ENCODE results near the gene FNBP1L.
"Not testable (repeated sequence)": the region's sequence is repeated elsewhere in the genome, so short reads cannot be mapped to it uniquely, and the experiment has no call there.

The FNBP1L gene

DNA sequence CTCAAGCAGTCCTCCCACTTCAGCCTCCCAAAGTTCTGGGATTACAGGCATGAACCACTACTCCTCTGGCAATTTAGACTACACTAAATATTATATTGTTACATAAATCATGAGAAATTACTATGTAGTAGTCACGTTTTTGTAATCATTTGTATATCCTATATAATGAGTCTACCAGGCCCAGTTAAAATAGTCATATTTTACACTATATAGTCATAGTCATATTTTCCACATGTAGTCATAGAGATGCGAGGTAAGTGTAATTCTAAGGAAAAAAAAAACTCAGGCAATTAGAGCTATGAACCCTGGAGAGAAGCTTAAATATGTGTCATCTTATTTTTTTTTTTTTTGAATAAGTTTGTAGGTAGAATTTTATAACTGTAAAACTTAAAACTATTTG, 90.0 kb downstream of the FNBP1L start:
- DNase-seq, result no peak

DNA sequence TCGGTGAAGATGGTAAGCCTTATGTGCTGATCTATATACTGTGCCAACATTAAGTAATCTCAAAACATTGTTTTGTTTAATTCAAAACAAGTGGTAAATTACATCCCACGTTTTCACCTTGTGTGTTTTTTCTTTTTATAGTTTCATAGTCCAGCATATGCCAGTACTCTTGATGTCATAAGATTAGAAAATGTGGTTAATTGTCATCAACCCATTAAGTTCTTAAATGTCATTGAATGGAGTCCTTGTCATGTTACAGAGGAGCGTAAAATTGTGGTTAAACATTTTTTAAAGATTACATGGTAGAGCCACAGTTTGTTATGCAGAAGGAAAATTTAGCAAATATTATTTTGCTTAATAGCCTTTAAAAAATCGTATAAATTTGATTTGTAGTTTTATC, 93.1 kb downstream of the FNBP1L start:
- DNase-seq, result no peak

DNA sequence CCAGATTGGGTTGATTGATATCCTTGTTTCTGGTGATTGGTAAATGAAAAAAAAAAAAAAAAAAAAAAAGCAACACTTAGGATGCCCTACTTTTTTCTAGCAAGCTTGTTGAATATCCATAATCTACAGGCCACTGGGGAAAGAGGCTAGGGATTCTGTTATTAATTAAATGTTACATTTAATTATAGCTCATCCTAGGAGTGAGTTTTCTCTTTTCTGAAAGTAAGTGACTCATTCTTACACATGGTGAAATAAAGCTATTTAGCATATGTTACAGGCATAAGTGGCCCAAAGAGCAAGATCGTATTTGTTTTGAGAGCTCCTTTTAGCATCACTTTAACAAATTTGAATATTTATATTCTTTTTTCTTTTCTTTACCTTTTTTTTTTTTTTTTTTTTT, 94.5 kb downstream of the FNBP1L start:
- DNase-seq, result no peak

DNA sequence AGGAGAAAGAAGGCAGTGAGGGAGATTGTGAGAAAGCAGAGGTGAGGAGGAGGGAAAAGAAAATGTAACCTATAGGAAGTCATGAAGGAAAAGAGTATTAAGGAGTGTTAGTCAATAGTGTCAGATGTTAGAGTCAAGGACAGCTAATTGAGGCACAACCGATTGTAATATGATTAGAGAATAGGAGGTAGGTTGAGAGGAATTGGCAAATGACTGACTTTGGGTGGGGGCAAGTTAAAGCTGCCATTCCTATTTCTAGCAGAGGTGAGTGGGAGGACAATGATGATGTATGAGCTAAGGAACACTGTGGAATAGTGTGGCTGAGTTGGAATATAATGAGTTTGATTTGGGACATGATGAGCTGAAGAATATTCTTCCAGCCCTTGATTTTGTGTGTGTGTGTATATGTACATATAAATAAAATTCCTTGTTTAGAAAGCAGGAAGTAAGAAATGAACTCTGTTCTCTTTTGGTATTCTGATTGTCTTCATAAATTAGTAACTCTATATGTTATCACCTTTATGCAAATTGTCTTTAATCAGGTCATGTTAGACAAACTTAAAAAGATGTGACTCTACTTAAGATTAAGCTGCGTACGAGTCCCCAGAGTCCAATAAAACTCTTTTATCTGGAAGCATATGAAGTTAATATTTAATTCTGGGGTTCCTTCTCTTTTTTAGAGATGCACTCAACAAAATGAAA, 98.4 kb downstream of the FNBP1L start:
- no peak for DNase-seq

DNA sequence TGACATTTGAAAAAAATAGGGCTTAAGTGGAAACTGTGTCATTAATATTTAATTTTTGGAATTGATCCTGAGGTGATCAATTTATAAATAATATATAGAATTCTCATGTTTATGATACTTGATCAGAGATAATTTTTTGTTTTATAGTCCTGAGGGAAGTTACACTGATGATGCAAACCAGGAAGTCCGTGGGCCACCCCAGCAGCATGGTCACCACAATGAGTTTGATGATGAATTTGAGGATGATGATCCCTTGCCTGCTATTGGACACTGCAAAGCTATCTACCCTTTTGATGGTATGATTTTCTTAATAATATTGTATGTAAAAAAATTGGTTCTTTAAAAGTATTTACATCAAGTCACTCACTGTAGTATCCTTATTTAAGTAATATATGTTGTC, 101.2 kb downstream of the FNBP1L start:
- no peak for DNase-seq

DNA sequence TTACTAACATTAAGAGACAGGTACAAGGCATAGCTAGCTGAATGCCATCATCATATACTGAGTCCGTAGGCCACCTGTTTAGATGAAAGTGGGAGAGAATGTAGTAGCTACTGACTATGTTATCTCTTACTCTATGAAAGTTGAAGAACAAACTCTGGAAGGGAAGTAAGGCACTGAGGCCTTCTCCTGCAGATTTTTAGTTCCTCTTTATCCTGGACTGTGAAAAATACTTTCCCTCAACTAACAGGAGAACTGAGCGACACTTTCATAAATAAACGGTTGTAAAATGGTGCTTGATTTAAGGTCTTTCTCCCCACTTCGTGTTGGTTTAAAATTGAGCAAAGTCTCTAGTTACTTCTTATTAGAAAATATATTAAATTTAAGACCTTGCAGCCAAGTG, 101.9 kb downstream of the FNBP1L start:
- DNase-seq, result no peak

DNA sequence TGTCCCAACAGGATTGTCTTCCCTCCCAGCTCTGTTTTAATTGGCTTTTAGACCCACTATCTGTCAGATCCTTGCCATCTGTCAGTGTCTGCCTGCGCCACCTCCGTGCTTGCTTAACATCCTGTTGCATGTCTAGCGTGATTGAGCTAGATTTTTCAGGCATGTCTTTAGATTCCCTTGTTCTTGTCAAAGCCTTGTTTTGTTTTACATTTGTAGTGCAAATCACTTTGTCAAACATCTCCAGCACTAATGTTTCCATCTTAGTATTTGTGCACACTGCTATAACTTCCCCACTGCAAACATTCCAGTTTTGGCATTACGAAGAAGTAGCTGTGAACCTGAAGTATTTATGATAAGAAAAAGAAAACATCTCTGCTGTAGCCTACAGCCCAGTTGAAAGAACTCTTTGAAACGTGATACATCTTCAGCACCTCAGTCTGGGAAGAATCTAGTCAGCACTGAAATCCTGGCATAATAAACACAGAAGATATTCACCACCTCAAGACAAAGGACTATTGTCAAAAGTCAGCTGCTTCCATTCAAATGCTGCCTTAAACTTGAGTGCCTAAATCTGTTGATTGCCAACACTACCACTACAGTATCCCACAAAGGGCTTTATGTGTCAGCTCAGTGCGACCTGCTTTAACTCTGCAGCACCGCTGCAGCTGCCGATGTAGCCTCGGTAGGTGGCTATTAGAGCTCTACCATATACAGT, 105.0 kb downstream of the FNBP1L start:
- no peak for DNase-seq

DNA sequence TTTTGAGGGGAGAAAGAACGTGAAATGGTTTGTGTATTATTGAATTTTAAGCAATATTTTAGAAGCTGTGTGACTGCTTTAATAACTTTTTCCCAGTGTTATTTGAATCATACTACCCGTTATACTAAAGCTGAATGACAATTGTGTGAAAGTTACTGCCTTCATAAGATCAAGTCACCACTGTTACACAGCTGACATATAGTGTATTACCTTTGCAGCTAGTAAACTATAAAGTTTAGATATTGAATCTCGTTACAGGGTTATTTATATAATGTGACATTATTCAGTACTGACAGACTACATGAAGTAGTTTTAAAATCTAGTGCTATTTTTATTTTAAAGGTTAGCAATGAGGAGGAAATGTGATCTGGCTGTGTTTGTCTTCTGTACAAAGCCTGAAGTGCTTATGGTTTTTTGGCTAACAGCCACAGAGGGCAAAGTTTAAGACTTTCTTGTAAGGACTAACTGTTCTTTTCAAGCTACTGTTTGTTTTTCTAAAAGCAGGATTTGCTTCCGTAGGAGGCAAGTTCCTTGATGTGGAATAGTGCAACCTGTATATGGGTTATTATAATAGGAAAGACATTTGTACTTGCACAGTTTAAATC, 106.1 kb downstream of the FNBP1L start:
- DNase-seq, result not testable (repeated sequence)

DNA sequence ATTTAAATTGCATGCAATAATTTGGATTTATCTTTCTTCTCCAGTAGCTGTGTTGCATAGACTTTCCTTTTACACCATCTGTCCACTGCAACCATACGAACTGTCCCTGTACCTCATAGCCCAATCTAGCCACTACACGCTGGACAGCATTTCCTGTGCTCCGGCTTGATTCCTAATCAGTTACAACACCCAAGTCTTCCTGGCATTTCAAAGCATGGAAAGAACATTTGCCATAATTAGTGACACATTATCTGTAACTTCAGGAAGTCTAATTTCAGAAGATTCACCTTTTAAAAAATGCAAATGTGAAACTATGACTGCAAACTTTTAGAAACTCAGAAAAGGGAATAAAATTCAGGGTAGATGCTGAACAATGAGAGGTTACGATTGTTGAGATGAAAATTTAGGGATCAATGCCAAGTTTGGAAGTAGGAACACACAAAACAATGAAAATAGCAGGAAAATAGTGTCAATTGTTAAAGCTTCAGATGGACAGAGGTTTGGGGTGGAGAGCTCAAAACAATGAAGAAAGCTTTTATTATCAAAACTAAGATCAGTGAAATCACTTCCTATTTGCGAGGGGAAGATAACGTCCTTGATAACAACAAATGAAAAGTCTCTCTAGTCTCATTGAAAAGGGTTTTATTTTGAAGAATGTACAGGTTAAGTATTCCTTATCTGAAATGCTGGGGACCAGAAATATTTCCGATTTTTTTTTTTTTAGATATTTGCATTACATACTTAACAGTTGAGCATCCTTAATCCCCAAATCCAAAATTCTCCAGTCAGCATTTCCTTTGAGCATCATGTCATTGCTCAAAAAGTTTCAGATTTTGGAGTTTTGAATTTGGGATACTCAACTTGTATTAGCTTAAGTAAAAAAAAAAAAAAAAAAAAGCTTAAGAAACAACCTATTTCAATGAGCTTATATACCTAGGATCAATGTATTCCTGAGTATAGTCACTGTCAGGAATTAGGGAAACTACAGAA, 107.3 kb downstream of the FNBP1L start:
- DNase-seq, result no peak

DNA sequence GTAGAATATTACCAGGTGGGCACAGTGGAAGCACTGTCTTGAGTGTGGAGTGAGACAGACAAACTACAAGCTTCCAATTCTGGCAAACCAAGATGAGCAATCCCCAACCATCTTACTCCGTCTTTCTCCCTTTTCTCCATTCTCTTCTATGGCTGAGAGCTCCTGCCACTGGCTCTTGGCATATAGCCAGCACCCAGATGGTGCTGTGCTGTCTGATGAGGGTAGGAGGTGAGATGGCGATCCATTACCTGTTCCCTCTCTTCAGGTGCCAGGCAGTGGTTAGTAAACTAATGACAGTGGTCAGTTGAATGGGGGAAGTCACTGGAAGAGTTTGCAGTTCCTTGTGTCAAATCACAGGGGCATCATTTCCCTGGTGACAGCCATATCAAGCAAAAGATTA, 108.4 kb downstream of the FNBP1L start:
- no peak for DNase-seq

DNA sequence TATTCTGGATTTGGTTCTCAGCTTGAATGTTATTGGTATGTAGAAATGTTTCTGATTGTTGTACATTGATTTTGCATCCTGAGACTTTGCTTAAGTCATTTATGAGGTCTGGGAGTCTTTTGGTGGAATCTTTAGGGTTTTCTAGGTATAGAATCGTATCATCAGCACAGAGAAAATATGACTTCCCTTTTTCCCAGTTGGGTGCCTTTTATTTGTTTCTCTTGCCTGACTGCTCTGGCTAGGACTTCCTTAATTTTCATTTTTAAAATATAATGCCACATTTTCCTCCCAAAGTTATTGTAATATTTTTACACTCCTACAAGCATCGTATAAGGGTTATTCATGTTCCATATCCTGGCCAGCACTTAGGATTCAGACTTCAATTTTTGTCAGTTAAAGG, 111.1 kb downstream of the FNBP1L start:
- no peak for DNase-seq

DNA sequence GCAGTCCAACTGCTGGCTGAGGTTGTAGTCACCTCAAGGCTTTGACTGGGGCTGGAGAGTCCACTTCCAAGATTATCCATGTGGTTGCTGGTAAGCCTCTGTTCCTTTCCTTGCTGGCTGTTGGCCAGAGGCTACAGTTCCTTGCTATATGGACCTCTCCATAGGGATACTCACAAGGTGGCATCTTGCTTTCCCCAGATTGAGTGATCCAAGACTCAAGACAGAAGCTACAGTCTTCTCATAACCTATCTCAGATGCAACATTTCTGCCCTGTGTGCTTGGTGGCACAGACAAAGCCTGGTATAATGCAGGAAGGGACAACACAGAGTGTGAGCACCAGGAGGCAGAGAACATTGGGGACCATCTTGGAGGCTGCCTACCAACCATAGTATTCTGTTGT, 111.8 kb downstream of the FNBP1L start:
- no peak for DNase-seq

DNA sequence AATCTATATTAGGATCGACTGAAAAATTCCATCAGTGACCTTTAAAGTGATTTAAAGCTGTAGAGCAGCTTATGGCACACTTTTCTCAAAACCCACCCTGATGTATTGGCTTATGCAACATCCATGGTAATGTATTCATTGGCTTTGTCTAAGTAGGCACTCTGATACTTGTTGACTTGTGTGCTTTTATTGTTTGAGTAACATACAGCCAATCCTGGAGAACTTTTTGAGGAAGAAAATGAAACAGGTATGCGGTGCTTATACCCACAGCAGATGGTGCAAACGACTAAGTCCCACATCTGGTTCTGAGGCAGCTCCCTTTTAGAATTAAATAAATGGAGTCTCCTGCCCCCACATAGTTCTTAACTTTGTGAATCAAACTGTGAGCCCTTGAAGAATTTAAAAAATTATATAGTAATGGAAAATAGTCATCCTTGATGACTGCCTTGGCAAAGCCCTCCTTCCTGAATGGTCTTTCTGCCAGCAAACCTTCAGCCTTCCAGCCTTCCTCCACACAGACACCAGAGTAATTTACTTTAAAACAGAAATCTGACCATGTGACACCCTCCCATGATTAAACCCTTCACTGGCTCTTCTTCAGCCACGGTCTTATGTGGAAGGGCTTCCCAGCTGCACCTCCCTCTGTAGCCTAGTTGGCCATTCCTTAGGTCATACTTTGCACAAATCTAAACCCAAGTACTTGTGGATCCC, 117.7 kb downstream of the FNBP1L start:
- DNase-seq, result no peak

DNA sequence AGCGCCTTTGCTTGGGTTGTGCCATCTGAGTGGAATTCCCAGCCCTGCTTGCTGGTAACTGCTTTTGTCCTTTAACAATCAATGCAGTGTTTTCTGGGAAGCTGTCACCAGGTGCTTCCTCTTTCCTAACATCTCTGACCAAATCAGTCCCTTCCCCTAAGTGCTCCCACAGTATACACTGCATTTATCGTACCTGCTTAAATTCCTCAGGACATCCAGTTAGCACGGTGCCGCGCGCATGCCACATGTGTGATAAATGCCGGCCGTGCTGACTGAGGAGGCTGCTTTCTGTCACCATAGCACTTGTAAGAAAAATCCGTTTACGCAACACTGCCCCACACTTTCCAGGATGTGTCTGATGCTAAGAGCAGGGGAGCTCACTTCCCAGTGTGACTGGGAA, 118.3 kb downstream of the FNBP1L start:
- DNase-seq, result no peak

DNA sequence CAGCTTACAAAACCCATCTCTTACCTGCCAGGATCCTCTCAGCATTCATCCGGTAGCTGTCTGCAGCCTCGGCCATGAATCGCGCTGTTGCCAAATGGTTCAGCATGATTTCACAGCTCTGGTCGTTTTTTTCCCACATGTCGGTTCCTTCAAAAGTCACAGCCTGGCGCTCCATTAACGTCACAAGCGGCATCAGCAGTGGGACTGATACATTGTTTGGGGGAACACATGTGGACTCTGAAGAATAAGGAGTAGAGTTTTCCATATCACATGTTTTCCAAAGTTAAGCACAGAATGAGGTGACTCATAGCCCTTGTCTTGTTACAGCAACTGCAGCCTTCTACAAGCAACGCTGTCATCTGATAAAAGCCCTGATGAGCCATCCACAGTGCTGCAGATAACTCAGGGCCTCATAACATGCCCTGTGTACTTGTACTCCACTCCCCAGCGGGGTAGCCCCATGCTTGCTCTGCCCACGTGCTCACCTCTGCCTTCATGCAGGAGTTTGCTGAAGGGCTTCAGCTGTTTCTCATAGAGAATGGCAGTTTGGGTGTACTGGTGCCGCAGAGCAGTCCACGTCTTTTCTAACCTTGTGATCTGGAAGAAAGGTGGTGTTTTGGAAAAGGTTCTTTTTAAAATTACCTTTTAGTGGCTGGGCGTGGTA, 119.5 kb downstream of the FNBP1L start:
- no peak for DNase-seq

DNA sequence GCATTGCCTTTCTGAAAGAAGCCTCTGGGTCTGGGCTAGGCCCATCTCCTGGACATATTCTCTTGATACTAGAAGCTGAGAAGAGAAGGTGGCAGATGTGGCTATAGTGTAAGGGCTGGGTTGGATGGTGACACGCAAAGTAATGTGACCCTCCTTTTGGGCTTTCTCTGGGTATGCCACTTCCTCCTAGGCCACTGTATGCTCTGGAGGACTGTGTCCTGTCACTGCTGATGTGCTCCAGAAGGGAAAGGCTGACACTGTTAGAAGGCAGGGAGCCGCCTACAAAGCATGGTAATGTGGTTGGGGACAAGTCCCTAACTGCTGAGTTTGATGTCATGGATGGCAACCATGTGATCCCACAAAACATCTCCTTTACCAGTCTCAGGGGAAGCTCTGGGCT, 121.6 kb downstream of the FNBP1L start:
- DNase-seq, result no peak

DNA sequence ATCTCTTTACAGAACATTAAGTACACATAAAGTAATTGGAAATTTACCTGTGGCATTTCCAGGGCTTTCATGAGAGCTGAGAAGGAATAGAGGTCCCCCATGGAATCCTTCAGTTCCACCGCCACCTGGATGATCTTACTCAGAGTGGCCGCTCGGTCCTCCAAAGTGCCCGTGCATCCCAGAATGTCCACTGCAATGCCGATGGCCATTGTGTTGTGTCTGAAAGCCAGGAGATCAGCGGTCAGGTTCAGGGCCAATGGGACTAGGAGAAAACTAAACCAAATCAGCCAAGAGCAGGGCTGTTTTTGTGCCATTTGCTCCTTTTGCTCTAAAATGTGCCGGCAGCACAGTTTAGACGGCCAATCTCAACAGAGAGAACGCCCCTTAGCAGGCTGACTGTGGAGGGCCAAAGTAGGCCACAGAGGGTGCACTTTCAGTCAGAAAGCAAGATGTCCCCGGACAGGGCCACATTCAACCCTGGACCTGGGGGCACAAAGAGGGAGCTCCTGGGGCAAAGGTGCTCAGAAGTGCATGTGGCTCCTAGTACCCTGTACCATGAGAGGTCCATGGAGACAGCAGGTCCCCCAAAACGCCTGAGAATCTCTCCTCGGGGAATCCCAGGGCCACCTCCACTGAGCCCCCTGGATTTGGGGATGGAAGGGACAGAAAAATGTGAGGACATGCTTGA, 123.8 kb downstream of the FNBP1L start:
- no peak for DNase-seq

DNA sequence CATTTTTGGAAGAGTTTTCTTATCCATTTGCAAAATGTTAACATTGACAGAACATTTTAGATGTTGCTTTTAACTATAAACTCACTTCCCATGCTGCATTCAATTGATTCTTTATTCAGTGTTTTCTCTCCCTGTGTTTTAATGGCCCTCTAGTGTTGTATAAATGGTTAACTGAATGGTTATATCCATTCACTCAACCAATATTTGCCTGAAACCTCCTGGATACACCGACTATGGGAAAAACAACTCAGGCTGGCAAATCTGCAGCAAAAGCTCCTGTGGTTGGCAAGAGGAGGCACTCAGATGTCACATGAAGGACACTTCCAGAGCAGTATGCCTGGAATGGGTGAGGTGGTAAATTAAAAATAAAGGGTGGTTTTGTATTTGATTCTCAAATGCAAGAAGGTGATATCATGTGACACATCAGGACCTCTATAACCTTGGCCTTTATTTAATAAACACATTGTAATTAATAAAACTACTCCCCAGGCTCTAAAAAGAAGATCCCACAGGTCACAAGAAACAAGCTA, 126.1 kb downstream of the FNBP1L start:
- DNase-seq, result no peak

DNA sequence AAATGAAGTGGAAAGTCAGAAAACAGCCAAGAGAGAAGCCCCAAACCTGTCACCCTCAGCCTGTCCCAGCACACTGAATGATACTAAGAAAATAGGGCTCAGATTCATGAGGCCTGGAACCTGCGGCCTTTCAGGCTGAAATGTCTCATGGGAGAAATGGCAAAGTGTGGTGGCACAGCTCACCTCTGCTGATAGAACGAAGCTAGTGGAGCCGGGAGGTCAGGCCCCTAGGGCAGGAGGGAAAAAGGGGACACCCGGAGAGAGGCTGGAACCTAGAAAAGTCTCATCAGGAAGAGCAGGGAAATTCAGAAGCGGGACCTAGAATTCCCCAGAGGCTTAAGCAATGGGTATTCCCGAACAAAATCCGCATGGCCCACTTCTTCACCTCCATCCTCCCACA, 126.6 kb downstream of the FNBP1L start:
- no peak for DNase-seq

DNA sequence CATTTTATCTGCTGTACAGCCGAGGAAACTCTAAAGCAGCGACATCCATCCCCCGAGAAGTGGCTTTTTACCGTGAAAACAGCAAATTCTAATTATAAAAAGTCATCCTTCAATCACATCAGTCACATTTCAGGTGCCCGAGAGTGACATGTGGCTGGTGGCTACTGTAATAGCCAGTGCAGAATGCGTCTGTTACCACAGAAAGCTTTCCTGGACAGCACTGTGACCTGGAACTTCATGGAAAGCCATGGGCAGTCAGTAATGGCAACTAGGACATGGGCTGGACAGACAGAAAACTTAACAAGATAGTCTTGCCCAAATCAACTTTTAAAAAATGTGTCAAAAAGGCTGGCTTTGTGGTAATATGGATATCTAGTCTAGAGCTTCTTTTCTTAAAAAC, 127.1 kb downstream of the FNBP1L start:
- DNase-seq, result no peak

All from left hindlimb (tissue), 1 donor.